Keratinocyte (primary cell): ENCODE measurements around the gene WDR33. TPM values are rescaled to one million over a fixed set of nuclear protein-coding genes. Genes with fewer than 3 reads are reported as not detected.

Experiments used
- DNase-seq: peaks from one replicate; pipeline ENCODE4 v3.0.0-alpha.2; 2011; ENCODE audit warnings: low read depth, missing footprints, low spot score
- FAIRE-seq: peaks from 2 replicates; lab custom pipeline; 2011; peaks lifted over from hg19 to GRCh38; lab: Jason Lieb, UNC
- H2AFZ ChIP-seq: 2 replicates; pipeline ENCODE4 v1.6.0; 2012; ENCODE audit warnings: low read length, control low read depth, inconsistent platforms; ENCODE audit not compliant: control insufficient read depth
- H3K27ac ChIP-seq: 2 replicates; pipeline ENCODE4 v1.5.1; 2011; ENCODE audit warnings: low read length; ENCODE audit not compliant: control insufficient read depth, insufficient read depth
- H3K27me3 ChIP-seq: 3 replicates; pipeline ENCODE4 v1.6.0; 2011; ENCODE audit warnings: low read length; ENCODE audit not compliant: control insufficient read depth, insufficient read depth; ENCODE audit errors: extremely low read depth
- H3K36me3 ChIP-seq, 2 experiments: 2 replicates in 1 of 2; 3 replicates in 1 of 2; pipeline ENCODE4 v1.5.1; 2011; ENCODE audit warnings: low read length in 2 of 2, mild to moderate bottlenecking in 1 of 2; ENCODE audit not compliant: control insufficient read depth in 2 of 2, insufficient read depth in 2 of 2; ENCODE audit errors: extremely low read depth in 1 of 2
- H3K4me1 ChIP-seq: 3 replicates; pipeline ENCODE4 v1.5.1; 2011; ENCODE audit warnings: low read length; ENCODE audit not compliant: control insufficient read depth, insufficient read depth; ENCODE audit errors: extremely low read depth
- H3K4me2 ChIP-seq: 3 replicates; pipeline ENCODE4 v1.6.0; 2011; ENCODE audit warnings: low read depth, low read length; ENCODE audit not compliant: control insufficient read depth, insufficient read depth; ENCODE audit errors: extremely low read depth
- H3K4me3 ChIP-seq, 3 experiments: fragments of 200-600 bp in 1 of 3; sonication (generic) in 1 of 3; 2 replicates in 2 of 3; 3 replicates in 1 of 3; pipeline ENCODE4 v1.5.1; 2011 to 2016; ENCODE audit warnings: low read length in 3 of 3, mild to moderate bottlenecking in 3 of 3, control low read depth in 2 of 3, inconsistent platforms in 1 of 3, low read depth in 1 of 3, mixed read lengths in 1 of 3, mixed run types in 1 of 3, moderate library complexity in 1 of 3; ENCODE audit not compliant: control insufficient read depth in 2 of 3, insufficient read depth in 2 of 3; ENCODE audit errors: extremely low read depth in 1 of 3
- H3K79me2 ChIP-seq: 2 replicates; pipeline ENCODE4 v1.6.0; 2012; ENCODE audit warnings: low read length; ENCODE audit not compliant: control insufficient read depth, insufficient read depth
- H3K9ac ChIP-seq: 3 replicates; pipeline ENCODE4 v1.6.0; 2011; ENCODE audit warnings: low read length; ENCODE audit not compliant: control insufficient read depth, insufficient read depth; ENCODE audit errors: extremely low read depth
- H3K9me1 ChIP-seq: 3 replicates; pipeline ENCODE4 v1.6.0; 2011; ENCODE audit warnings: low read length; ENCODE audit not compliant: control insufficient read depth, insufficient read depth; ENCODE audit errors: extremely low read depth
- H3K9me3 ChIP-seq: 2 replicates; pipeline ENCODE4 v1.5.1; 2012; ENCODE audit warnings: low read depth, low read length; ENCODE audit not compliant: control insufficient read depth
- H4K20me1 ChIP-seq: 3 replicates; pipeline ENCODE4 v1.6.0; 2011; ENCODE audit warnings: low read length; ENCODE audit not compliant: control insufficient read depth, insufficient read depth; ENCODE audit errors: extremely low read depth
- CTCF ChIP-seq, 3 experiments: IDR thresholded peaks in 1 of 3; conservative IDR thresholded peaks in 1 of 3; optimal IDR thresholded peaks in 1 of 3; 2 replicates in 2 of 3; 3 replicates in 1 of 3; pipeline versions ENCODE3 to v1.5.1; 2011; ENCODE audit warnings: low read length in 3 of 3, mild to moderate bottlenecking in 3 of 3, moderate library complexity in 2 of 3, control low read depth in 1 of 3, inconsistent platforms in 1 of 3; ENCODE audit not compliant: insufficient read depth in 2 of 3; ENCODE audit errors: extremely low read depth in 1 of 3
- EZH2 ChIP-seq: IDR thresholded peaks from one replicate; pipeline ENCODE4 v1.6.1; 2012; ENCODE audit warnings: inconsistent platforms, mild to moderate bottlenecking, low read length, moderate library complexity
- dilution Hi-C: fragments of 300-500 bp; cut with MboI; formaldehyde crosslinking; loops from one replicate; pipeline ENCODE4 v1.7.0; 2020; ENCODE audit warnings: low sequenced_read_pairs; ENCODE audit not compliant: extremely low pct_ligation_motif_present
- polyA plus RNA-seq, 5 experiments: library from polyadenylated mRNA; depleted of rRNA in 3 of 5; stranded (reverse) in 3 of 5; stranded (forward) in 1 of 5; unstranded in 1 of 5; fragments of >200 nt; gene quantifications; 1 replicate in 1 of 5; 2 replicates in 3 of 5; 3 replicates in 1 of 5; pipeline versions ENCODE4 v1.2.1 to v1.2.3, GENCODE V29; 2011 to 2012; ENCODE audit warnings: missing spikeins in 2 of 5, low read depth in 1 of 5, low replicate concordance in 1 of 5

Gene WDR33
- polyA plus RNA-seq, 1 donor (not counting 4 experiments of a cell fraction or from before 2014, with no cell fraction given) = 44.5 TPM

GRCh38 chr2:127662937-127663565, 147.9 kb downstream of the WDR33 start:
- Histone ChIP-seq H3K79me2 (no peaks in the 10 kb centered on the region), H3K9me1 (no peaks in the 10 kb centered on the region), H4K20me1 (no peaks in the 10 kb centered on the region), H3K4me2 (no peak overlapping the region), H2AFZ (no peak overlapping the region), H3K4me1 (peaks cover 5% of the 10 kb centered on the region), H3K9ac (no peak overlapping the region), H3K36me3 (no peaks in the 10 kb centered on the region), H3K27ac (no peak overlapping the region), H3K4me3 (no peak overlapping the region), H3K27me3 (peaks cover 38% of the 10 kb centered on the region), H3K9me3 (no peaks in the 10 kb centered on the region)
- FAIRE-seq (no peak), DNase-seq (no peak)
- TF ChIP-seq EZH2 (no peak), CTCF (optimal IDR thresholded peaks at IDR 0.05 in 1 of 3, IDR thresholded peaks at IDR 0.05 in 1 of 3, conservative IDR thresholded peaks at IDR 0.05 in 1 of 3; ENCODE audit: extremely low read depth in 1 of 3, insufficient read depth in 2 of 3, low read length in 3 of 3) (no peak)
- dilution Hi-C loops = no loop called here

GRCh38 chr2:127661949-127662510, 148.9 kb downstream of the WDR33 start:
- no peak for FAIRE-seq
- peaks cover 5% of the 10 kb centered on the region for H3K4me1 ChIP-seq

More at GRCh38 chr2:127661949-127662510, 148.9 kb downstream of the WDR33 start:
- Histone ChIP-seq H3K9me1 (no peaks in the 10 kb centered on the region), H3K27me3 (peaks cover 38% of the 10 kb centered on the region), H3K4me3 (no peak overlapping the region), H3K79me2 (no peaks in the 10 kb centered on the region), H3K36me3 (no peaks in the 10 kb centered on the region), H3K27ac (no peak overlapping the region), H3K9ac (no peak overlapping the region), H2AFZ (no peak overlapping the region), H3K4me2 (no peak overlapping the region), H3K9me3 (no peaks in the 10 kb centered on the region), H4K20me1 (no peaks in the 10 kb centered on the region)
- dilution Hi-C loops = no loop called here
- DNase-seq = no peak
- TF ChIP-seq CTCF (optimal IDR thresholded peaks at IDR 0.05 in 1 of 3, IDR thresholded peaks at IDR 0.05 in 1 of 3, conservative IDR thresholded peaks at IDR 0.05 in 1 of 3; ENCODE audit: extremely low read depth in 1 of 3, insufficient read depth in 2 of 3, low read length in 3 of 3) = no peak
- TF ChIP-seq EZH2 = no peak
